Testis (tissue), 3 donors: ENCODE results near the gene CHIC1. TPM values are rescaled to one million over a fixed set of nuclear protein-coding genes. Genes with fewer than 3 reads are reported as not detected.
A peak's percentile ranks its signal among the peaks of the same experiment; 100 is the strongest.

Experiments
- DNase-seq: peaks from one replicate; pipeline ENCODE4 v3.0.0-alpha.2; 2019
- H3K27ac ChIP-seq, 2 donors: fragments of 200-600 bp; sonication (generic); one replicate each; pipeline ENCODE4 v1.5.1; 2019
- H3K27me3 ChIP-seq: fragments of 200-600 bp; sonication (generic); one replicate; pipeline ENCODE4 v1.5.1; 2019
- H3K36me3 ChIP-seq: fragments of 200-600 bp; sonication (generic); one replicate; pipeline ENCODE4 v1.5.1; 2017; ENCODE audit warnings: low read depth; ENCODE audit errors: missing control alignments
- H3K4me1 ChIP-seq: fragments of 200-600 bp; sonication (generic); one replicate; pipeline ENCODE4 v1.5.1; 2019
- H3K4me3 ChIP-seq, 2 donors: fragments of 200-600 bp; sonication (generic); one replicate each; pipeline ENCODE4 v1.5.1; 2017 to 2019
- H3K9me3 ChIP-seq: fragments of 200-600 bp; sonication (generic); one replicate; pipeline ENCODE4 v1.5.1; 2017
- CTCF ChIP-seq, 3 experiments: fragments of 450-650 bp in 2 of 3; fragments of 200-600 bp in 1 of 3; sonication (generic) in 1 of 3; IDR thresholded peaks; one replicate each; pipeline ENCODE4 v1.5.1; 2016 to 2019; ENCODE audit warnings: antibody characterized with exemption in 3 of 3, mild to moderate bottlenecking in 2 of 3, moderate library complexity in 1 of 3
- POLR2A ChIP-seq: fragments of 450-650 bp; IDR thresholded peaks from one replicate; pipeline ENCODE4 v1.6.1; 2017; ENCODE audit warnings: antibody characterized with exemption, mild to moderate bottlenecking, moderate library complexity
- WGBS, 2 donors: methylation state at CpG; one replicate each; pipeline ENCODE4 v1.1.5; 2018; 5-methylcytosine and 5-hydroxymethylcytosine counted together
- intact Hi-C: fragments of 100-400 bp; cut with DNase I; formaldehyde crosslinking; loops from one replicate; pipeline ENCODE4 v1.15.1; 2023; ENCODE audit warnings: low total_unique reads
- polyA plus RNA-seq: library from polyadenylated mRNA; stranded (reverse); fragments of 350-450 nt; fragmentation: Illumina TruSeq; extraction: RNeasy Lipid Tissue Mini Kit (QIAGEN cat#74804); gene quantifications from one replicate; pipeline ENCODE4 v1.2.3, GENCODE V29; 2014; ENCODE audit warnings: low read depth, low replicate concordance; ENCODE audit not compliant: insufficient read depth
- total RNA-seq, 2 donors: library from RNA; depleted of rRNA; stranded (reverse); fragments of >200 nt; gene quantifications; one replicate each; pipeline ENCODE4 v1.2.3, GENCODE V29; 2016

The CHIC1 gene
- total and polyA plus RNA-seq, 3 donors from 2014 or later, result 4.0 to 8.6 (median 7.8) TPM

DNA sequence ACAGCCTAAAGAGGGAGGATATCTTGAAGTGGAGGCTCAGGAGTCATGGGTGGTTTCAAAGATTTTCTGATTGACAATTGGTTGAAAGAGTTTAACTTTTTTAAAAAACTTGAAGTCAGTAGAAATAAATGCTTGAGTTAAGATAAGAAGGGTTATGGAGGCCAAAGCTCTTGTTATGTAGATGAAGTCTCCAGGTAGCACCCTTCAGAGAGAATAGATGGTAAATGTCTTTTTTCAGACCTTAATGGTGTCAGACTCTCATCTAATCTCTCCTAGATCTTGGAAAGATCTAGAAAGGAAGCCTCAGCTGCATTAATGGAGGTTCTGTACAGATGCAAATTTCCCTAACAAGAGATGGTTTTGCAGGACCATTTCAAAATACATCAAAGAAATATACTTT lies 6.8 kb upstream of the CHIC1 start:
- Histone ChIP-seq H3K27me3 (no peaks in the 10 kb centered on the region), H3K4me3 (no peak overlapping the region), H3K4me1 (no peaks in the 10 kb centered on the region), H3K27ac (no peak overlapping the region), H3K36me3 (no peaks in the 10 kb centered on the region), H3K9me3 (no peaks in the 10 kb centered on the region)
- intact Hi-C loops, result no loop called here
- no peak for DNase-seq
- TF ChIP-seq CTCF (IDR thresholded peaks at IDR 0.05) (no peak), POLR2A (no peak)

DNA sequence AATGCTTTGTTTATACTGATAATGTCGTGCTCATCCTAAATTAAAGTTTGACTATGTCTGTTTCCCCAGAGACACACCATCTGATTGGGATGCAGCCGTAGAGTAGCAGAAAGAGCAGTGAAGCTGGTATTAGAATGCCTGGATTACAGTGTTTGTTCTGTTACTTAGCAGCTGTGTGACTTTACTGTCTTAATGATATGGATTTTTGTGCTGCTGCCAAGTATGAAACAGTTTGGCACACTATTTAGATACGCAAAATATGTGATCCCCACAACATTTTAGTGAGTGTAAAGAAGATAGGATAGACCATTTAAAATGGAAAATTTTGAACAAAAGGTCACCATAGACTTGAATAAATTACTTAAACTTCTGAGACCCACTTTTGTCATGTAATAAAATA lies 1.2 kb upstream of the CHIC1 start:
- intact Hi-C loops, result no loop called here

DNA sequence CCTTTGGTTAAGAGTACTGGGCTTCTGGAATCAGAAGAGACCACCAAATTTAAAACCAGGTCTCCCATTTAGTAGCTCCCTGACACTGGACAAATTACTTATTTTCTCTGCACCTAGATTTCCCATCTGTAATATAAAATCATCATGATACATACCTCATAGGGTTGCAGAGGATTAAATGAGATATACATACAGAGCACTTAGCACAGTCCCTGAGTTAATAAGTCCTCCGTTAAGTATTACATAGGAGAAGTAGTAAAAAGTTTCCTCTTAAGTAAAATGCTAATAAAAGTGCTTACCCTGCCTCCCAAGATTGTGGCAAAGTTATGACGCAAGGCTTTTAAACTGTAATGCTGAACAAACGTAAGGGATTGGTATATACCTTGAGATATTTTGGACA lies 539 bp upstream of the CHIC1 start:
- TF ChIP-seq POLR2A (no peak), CTCF (IDR thresholded peaks at IDR 0.05) (no peak)
- DNase-seq, result no peak

More for the DNA sequence above, 1.2 kb upstream of the CHIC1 start:
- H3K4me3 ChIP-seq, result no peak overlapping the region
- no peaks in the 10 kb centered on the region for H3K9me3 ChIP-seq
- no peaks in the 10 kb centered on the region for H3K4me1 ChIP-seq
- H3K36me3 ChIP-seq, result no peaks in the 10 kb centered on the region
- WGBS, 2 donors, result 12 to 15% methylated on average over 3 of the region's 3 CpGs
- DNase-seq, result no peak
- no peak for TF ChIP-seq CTCF (IDR thresholded peaks at IDR 0.05)
- TF ChIP-seq POLR2A, result no peak
- H3K27ac ChIP-seq, result no peak overlapping the region
- no peaks in the 10 kb centered on the region for H3K27me3 ChIP-seq

DNA sequence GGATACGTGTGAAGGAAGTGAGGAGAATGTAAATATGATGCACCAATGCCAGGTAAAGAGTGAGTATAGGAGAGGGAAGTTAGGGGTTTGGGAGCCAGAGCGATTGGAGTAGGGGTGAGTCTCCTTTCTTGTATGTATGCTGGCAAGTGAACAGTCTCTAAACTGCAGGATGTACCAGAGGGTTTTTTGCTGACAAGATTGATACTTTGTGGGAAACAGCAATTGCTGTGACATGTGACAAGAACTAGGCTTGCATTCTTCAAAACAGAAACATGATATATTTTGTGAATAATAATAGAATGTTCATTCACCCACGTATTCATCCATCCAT lies 706 bp downstream of the CHIC1 start:
- Histone ChIP-seq H3K4me1 (no peaks in the 10 kb centered on the region), H3K36me3 (no peaks in the 10 kb centered on the region), H3K4me3 (peak overlapping the region; percentile 57 to 77), H3K9me3 (no peaks in the 10 kb centered on the region), H3K27me3 (no peaks in the 10 kb centered on the region), H3K27ac (peak overlapping the region; percentile 77 to 90)
- WGBS, 2 donors, result 0 to 4% methylated on average over 3 of the region's 3 CpGs
- TF ChIP-seq CTCF (IDR thresholded peaks at IDR 0.05), result no peak
- TF ChIP-seq POLR2A, result no peak
- intact Hi-C loops, result no loop called here
- no peak for DNase-seq

More for the DNA sequence above, 539 bp upstream of the CHIC1 start:
- H3K27ac ChIP-seq, result peak overlapping the region; percentile 77 to 90
- H3K9me3 ChIP-seq, result no peaks in the 10 kb centered on the region
- peak overlapping the region; percentile 57 to 77 for H3K4me3 ChIP-seq
- H3K4me1 ChIP-seq, result no peaks in the 10 kb centered on the region
- H3K36me3 ChIP-seq, result no peaks in the 10 kb centered on the region
- WGBS, 2 donors, result 0 to 1% methylated on average over 3 of the region's 3 CpGs
- no peaks in the 10 kb centered on the region for H3K27me3 ChIP-seq
- intact Hi-C loops, result no loop called here

DNA sequence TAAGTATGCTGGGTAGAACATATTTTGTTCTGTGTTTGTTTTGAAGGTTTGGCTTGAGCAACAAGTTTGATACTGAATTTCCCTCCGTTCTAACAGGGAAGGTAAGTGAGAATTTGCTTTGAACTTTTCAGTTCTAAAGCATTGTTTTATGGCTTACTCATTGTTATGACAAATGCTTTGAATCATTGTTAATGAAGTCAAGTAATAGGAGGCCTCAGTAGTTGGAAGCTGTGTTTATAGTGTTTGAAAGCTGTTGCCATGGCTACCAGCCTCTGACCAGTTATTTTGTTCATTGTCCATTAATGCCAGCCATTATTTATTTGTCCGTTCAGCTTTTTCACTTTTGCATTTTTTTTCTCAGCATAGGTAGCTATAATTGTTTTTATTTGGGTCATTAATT lies 14.4 kb downstream of the CHIC1 start:
- DNase-seq, result no peak
- WGBS, 2 donors, result 80 to 81% methylated on average over 2 of the region's 2 CpGs

More for the DNA sequence above, 14.4 kb downstream of the CHIC1 start:
- Histone ChIP-seq H3K27ac (no peak overlapping the region), H3K4me1 (no peaks in the 10 kb centered on the region), H3K9me3 (no peaks in the 10 kb centered on the region), H3K27me3 (no peaks in the 10 kb centered on the region), H3K4me3 (no peak overlapping the region), H3K36me3 (no peaks in the 10 kb centered on the region)
- TF ChIP-seq POLR2A (no peak), CTCF (IDR thresholded peaks at IDR 0.05) (no peak)
- intact Hi-C loops, result no loop called here
